ENCODE measurements around the gene GMPR.

GMPR gene

GRCh38 chr6:16338577-16339264, 100.3 kb downstream of the GMPR start:
- H3K4me3 ChIP-seq (ENCODE audit: low read depth, low read length) = no peak overlapping the region

GRCh38 chr6:16339265-16339587, 100.8 kb downstream of the GMPR start:
- no peak for DNase-seq (ENCODE audit: low read depth)
- TF ChIP-seq CTCF (IDR thresholded peaks at IDR 0.05; ENCODE audit: insufficient read depth, low read depth, low read length, missing control alignments) = no peak

More at GRCh38 chr6:16338577-16339264, 100.3 kb downstream of the GMPR start:
- no peak for DNase-seq (ENCODE audit: low read depth)
- TF ChIP-seq CTCF (IDR thresholded peaks at IDR 0.05; ENCODE audit: insufficient read depth, low read depth, low read length, missing control alignments) = peak; percentile 17

GRCh38 chr6:16343593-16343992, 105.2 kb downstream of the GMPR start:
- no peak for DNase-seq (ENCODE audit: low read depth)
- no peak overlapping the region for H3K4me3 ChIP-seq (ENCODE audit: low read depth, low read length)
- TF ChIP-seq CTCF (IDR thresholded peaks at IDR 0.05; ENCODE audit: insufficient read depth, low read depth, low read length, missing control alignments) = no peak

More at GRCh38 chr6:16339265-16339587, 100.8 kb downstream of the GMPR start:
- H3K4me3 ChIP-seq (ENCODE audit: low read depth, low read length) = no peak overlapping the region

GRCh38 chr6:16344756-16345155, 106.4 kb downstream of the GMPR start:
- H3K4me3 ChIP-seq (ENCODE audit: low read depth, low read length) = no peak overlapping the region
- TF ChIP-seq CTCF (IDR thresholded peaks at IDR 0.05; ENCODE audit: insufficient read depth, low read depth, low read length, missing control alignments) = no peak
- DNase-seq (ENCODE audit: low read depth) = no peak
